Thymus (tissue), 11 donors: ENCODE measurements around the gene PCNT. TPM values are rescaled to one million over a fixed set of nuclear protein-coding genes. Genes with fewer than 3 reads are reported as not detected.

Source experiments
- DNase-seq, 9 donors: peaks; one replicate each; pipeline ENCODE4 v3.0.0-alpha.2; 2013; ENCODE audit warnings: low spot score in 9 of 9, low read depth in 6 of 9, missing footprints in 1 of 9
- H3K27ac ChIP-seq, 2 donors: one replicate each; pipeline ENCODE4 v1.5.1; 2013; ENCODE audit warnings: control low read depth in 1 of 2, low read depth in 1 of 2, low read length in 1 of 2, mild to moderate bottlenecking in 1 of 2, moderate library complexity in 1 of 2
- H3K27me3 ChIP-seq, 2 donors: one replicate each; pipeline ENCODE4 v1.5.1; 2013; ENCODE audit warnings: low read length in 1 of 2; ENCODE audit not compliant: control insufficient read depth in 2 of 2, insufficient read depth in 1 of 2
- H3K36me3 ChIP-seq, 2 donors: one replicate each; pipeline ENCODE4 v1.5.1; 2013; ENCODE audit warnings: low read length in 1 of 2, mild to moderate bottlenecking in 1 of 2, moderate library complexity in 1 of 2; ENCODE audit not compliant: control insufficient read depth in 2 of 2, insufficient read depth in 2 of 2
- H3K4me1 ChIP-seq, 2 donors: one replicate each; pipeline ENCODE4 v1.5.1; 2013; ENCODE audit warnings: low read length in 2 of 2; ENCODE audit not compliant: control insufficient read depth in 2 of 2, insufficient read depth in 2 of 2
- H3K4me3 ChIP-seq, 2 donors: one replicate each; pipeline ENCODE4 v1.5.1; 2013; ENCODE audit warnings: low read length in 2 of 2, control low read depth in 1 of 2, mild to moderate bottlenecking in 1 of 2
- H3K9me3 ChIP-seq, 2 donors: one replicate each; pipeline ENCODE4 v1.5.1; 2013; ENCODE audit warnings: low read length in 1 of 2, mild to moderate bottlenecking in 1 of 2; ENCODE audit not compliant: control insufficient read depth in 2 of 2, insufficient read depth in 1 of 2
- WGBS: extraction: QIAGEN DNeasy Blood & Tissue Kit; methylation state at CpG from one replicate; pipeline ENCODE4 v1.1.7; 2013; 5-methylcytosine and 5-hydroxymethylcytosine counted together
- polyA plus RNA-seq: library from polyadenylated mRNA; stranded (reverse); fragments of 200-250 nt; gene quantifications from one replicate; pipeline ENCODE4 v1.2.3, GENCODE V29; 2013
- total RNA-seq: library from RNA; stranded (reverse); fragments of 120-200 nt; gene quantifications from one replicate; pipeline ENCODE4 v1.2.4, GENCODE V29; 2013
- donor health status: healthy.

Gene PCNT
- total and polyA plus RNA-seq, 2 donors: 16.7 to 20.7 TPM

GRCh38 chr21:46377789-46378188 lies 53.8 kb downstream of the PCNT start:
- Histone ChIP-seq H3K27ac (no peak overlapping the region), H3K27me3 (no peaks in the 10 kb centered on the region), H3K4me3 (no peak overlapping the region), H3K4me1 (no peaks in the 10 kb centered on the region), H3K36me3 (peaks cover 32 to 47% of the 10 kb centered on the region in 2 donors), H3K9me3 (peaks cover 3 to 20% of the 10 kb centered on the region in 2 donors)
- WGBS: 97% methylated on average over 14 of the region's 14 CpGs
- DNase-seq: no peak

GRCh38 chr21:46379105-46379504 lies 55.1 kb downstream of the PCNT start:
- Histone ChIP-seq H3K4me1 (no peaks in the 10 kb centered on the region), H3K4me3 (no peak overlapping the region), H3K9me3 (peaks cover 3 to 26% of the 10 kb centered on the region in 2 donors), H3K27ac (no peak overlapping the region), H3K36me3 (peaks cover 33 to 40% of the 10 kb centered on the region in 2 donors), H3K27me3 (no peaks in the 10 kb centered on the region)
- 97% methylated on average over 19 of the region's 19 CpGs for WGBS
- no peak for DNase-seq

- H3K4me1 ChIP-seq: no peaks in the 10 kb centered on the region
- no peak overlapping the region for H3K27ac ChIP-seq
- H3K4me3 ChIP-seq: no peak overlapping the region
- H3K36me3 ChIP-seq: peaks cover 38 to 43% of the 10 kb centered on the region in 2 donors
- 97% methylated on average over 9 of the region's 9 CpGs for WGBS
- no peak for DNase-seq
- H3K27me3 ChIP-seq: no peaks in the 10 kb centered on the region
- peaks cover 3 to 26% of the 10 kb centered on the region in 2 donors for H3K9me3 ChIP-seq
Measured at GRCh38 chr21:46379691-46380090, 55.7 kb downstream of the PCNT start.

- Histone ChIP-seq H3K36me3 (peaks cover 41 to 47% of the 10 kb centered on the region in 2 donors), H3K4me1 (no peaks in the 10 kb centered on the region), H3K27ac (no peak overlapping the region), H3K27me3 (no peaks in the 10 kb centered on the region), H3K4me3 (no peak overlapping the region), H3K9me3 (peaks cover 3 to 26% of the 10 kb centered on the region in 2 donors)
- 98% methylated on average over 5 of the region's 5 CpGs for WGBS
- no peak for DNase-seq
Measured at GRCh38 chr21:46381541-46381940, 57.6 kb downstream of the PCNT start.

- Histone ChIP-seq H3K4me3 (no peak overlapping the region), H3K27me3 (no peaks in the 10 kb centered on the region), H3K4me1 (no peaks in the 10 kb centered on the region), H3K27ac (no peak overlapping the region), H3K9me3 (peaks cover 2 to 20% of the 10 kb centered on the region in 2 donors), H3K36me3 (peaks cover 52 to 62% of the 10 kb centered on the region in 2 donors)
- 99% methylated on average over 24 of the region's 24 CpGs for WGBS
- DNase-seq: no peak
Measured at GRCh38 chr21:46384556-46384955, 60.6 kb downstream of the PCNT start.

- H3K9me3 ChIP-seq: peaks cover 1 to 17% of the 10 kb centered on the region in 2 donors
- no peaks in the 10 kb centered on the region for H3K27me3 ChIP-seq
- no peak overlapping the region for H3K4me3 ChIP-seq
- 93% methylated on average over 45 of the region's 45 CpGs for WGBS
- no peak for DNase-seq
- no peak overlapping the region for H3K27ac ChIP-seq
- no peaks in the 10 kb centered on the region for H3K4me1 ChIP-seq
- H3K36me3 ChIP-seq: peaks cover 61 to 76% of the 10 kb centered on the region in 2 donors
Measured at GRCh38 chr21:46385846-46386733, 62.1 kb downstream of the PCNT start.

- no peak for DNase-seq
- over 99% methylated on average over 13 of the region's 13 CpGs for WGBS
- peaks cover 1 to 13% of the 10 kb centered on the region in 2 donors for H3K9me3 ChIP-seq
Measured at GRCh38 chr21:46386734-46387088, 62.8 kb downstream of the PCNT start.

GRCh38 chr21:46388206-46388880 lies 64.4 kb downstream of the PCNT start:
- Histone ChIP-seq H3K4me1 (no peaks in the 10 kb centered on the region), H3K27ac (no peak overlapping the region), H3K36me3 (peaks cover 59 to 83% of the 10 kb centered on the region in 2 donors), H3K4me3 (no peak overlapping the region), H3K27me3 (no peaks in the 10 kb centered on the region), H3K9me3 (peaks cover 1% of the 10 kb centered on the region in 2 donors)
- DNase-seq: no peak
- 96% methylated on average over 33 of the region's 33 CpGs for WGBS

More at GRCh38 chr21:46386734-46387088, 62.8 kb downstream of the PCNT start:
- no peaks in the 10 kb centered on the region for H3K4me1 ChIP-seq
- no peak overlapping the region for H3K27ac ChIP-seq
- peaks cover 62 to 80% of the 10 kb centered on the region in 2 donors for H3K36me3 ChIP-seq
- H3K27me3 ChIP-seq: no peaks in the 10 kb centered on the region
- no peak overlapping the region for H3K4me3 ChIP-seq

GRCh38 chr21:46388896-46389295 lies 64.9 kb downstream of the PCNT start:
- 98% methylated on average over 23 of the region's 23 CpGs for WGBS
- H3K4me1 ChIP-seq: no peaks in the 10 kb centered on the region
- no peak for DNase-seq
- H3K4me3 ChIP-seq: no peak overlapping the region
- H3K27ac ChIP-seq: no peak overlapping the region
- no peaks in the 10 kb centered on the region for H3K27me3 ChIP-seq
- peaks cover 0 to 1% of the 10 kb centered on the region in 2 donors for H3K9me3 ChIP-seq
- H3K36me3 ChIP-seq: peaks cover 64 to 85% of the 10 kb centered on the region in 2 donors
